DOHH2 (cell line): ENCODE data around the gene FRAS1.

ENCODE experiments used
- EZH2phosphoT487 ChIP-seq: fragments of 200-600 bp; sonication (generic); IDR thresholded peaks from 2 replicates; pipeline ENCODE4 v1.6.1; 2017; ENCODE audit warnings: borderline replicate concordance, mild to moderate bottlenecking, antibody characterized with exemption, low read length, moderate library complexity, mixed read lengths
- TF ChIP-seq, protein P1 (sequence below): fragments of 200-600 bp; sonication (generic); IDR thresholded peaks from one replicate; pipeline ENCODE4 v1.5.1; 2014; ENCODE audit warnings: antibody characterized with exemption, mild to moderate bottlenecking, low read depth, low read length; ENCODE audit not compliant: poor library complexity, severe bottlenecking

DNA sequence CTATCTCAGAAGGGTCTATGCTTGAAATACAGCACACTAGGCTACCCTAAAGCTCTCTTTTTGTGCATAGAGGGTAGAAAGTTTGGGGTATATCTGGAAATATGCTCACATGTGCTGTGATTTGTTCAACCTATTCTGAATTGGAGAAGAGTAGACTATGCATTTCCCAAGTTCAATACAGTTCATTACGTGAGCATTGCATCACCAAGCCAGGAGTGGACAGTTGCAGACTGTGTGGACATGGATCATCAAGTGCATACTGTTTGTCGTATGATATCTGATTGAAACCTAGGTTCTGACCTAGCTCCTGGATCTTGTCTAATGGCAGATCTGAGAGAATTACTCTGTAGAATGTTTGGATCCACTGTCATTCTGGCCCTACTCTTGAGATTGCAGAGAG, 161.1 kb downstream of the FRAS1 start:
- TF ChIP-seq, protein P1, sequence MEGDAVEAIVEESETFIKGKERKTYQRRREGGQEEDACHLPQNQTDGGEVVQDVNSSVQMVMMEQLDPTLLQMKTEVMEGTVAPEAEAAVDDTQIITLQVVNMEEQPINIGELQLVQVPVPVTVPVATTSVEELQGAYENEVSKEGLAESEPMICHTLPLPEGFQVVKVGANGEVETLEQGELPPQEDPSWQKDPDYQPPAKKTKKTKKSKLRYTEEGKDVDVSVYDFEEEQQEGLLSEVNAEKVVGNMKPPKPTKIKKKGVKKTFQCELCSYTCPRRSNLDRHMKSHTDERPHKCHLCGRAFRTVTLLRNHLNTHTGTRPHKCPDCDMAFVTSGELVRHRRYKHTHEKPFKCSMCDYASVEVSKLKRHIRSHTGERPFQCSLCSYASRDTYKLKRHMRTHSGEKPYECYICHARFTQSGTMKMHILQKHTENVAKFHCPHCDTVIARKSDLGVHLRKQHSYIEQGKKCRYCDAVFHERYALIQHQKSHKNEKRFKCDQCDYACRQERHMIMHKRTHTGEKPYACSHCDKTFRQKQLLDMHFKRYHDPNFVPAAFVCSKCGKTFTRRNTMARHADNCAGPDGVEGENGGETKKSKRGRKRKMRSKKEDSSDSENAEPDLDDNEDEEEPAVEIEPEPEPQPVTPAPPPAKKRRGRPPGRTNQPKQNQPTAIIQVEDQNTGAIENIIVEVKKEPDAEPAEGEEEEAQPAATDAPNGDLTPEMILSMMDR, result no peak
- TF ChIP-seq EZH2phosphoT487, result no peak
